Measurements from ENCODE around the gene RAD1.

GRCh38 chr5:34889394-34889793 lies 25.9 kb downstream of the RAD1 start:
- TF ChIP-seq, protein P1, sequence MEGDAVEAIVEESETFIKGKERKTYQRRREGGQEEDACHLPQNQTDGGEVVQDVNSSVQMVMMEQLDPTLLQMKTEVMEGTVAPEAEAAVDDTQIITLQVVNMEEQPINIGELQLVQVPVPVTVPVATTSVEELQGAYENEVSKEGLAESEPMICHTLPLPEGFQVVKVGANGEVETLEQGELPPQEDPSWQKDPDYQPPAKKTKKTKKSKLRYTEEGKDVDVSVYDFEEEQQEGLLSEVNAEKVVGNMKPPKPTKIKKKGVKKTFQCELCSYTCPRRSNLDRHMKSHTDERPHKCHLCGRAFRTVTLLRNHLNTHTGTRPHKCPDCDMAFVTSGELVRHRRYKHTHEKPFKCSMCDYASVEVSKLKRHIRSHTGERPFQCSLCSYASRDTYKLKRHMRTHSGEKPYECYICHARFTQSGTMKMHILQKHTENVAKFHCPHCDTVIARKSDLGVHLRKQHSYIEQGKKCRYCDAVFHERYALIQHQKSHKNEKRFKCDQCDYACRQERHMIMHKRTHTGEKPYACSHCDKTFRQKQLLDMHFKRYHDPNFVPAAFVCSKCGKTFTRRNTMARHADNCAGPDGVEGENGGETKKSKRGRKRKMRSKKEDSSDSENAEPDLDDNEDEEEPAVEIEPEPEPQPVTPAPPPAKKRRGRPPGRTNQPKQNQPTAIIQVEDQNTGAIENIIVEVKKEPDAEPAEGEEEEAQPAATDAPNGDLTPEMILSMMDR (IDR thresholded peaks at IDR 0.05; ENCODE audit: poor library complexity, severe bottlenecking): no peak
- TF ChIP-seq MXI1 (conservative IDR thresholded peaks at IDR 0.05; ENCODE audit: poor library complexity, severe bottlenecking) (no peak), TAF1 (IDR thresholded peaks at IDR 0.05; ENCODE audit: low read depth) (no peak), EP300 (conservative IDR thresholded peaks at IDR 0.05; ENCODE audit: poor library complexity, severe bottlenecking) (no peak), EZH2 (IDR thresholded peaks at IDR 0.05; ENCODE audit: borderline replicate concordance, insufficient read depth, low read length, poor library complexity, severe bottlenecking) (no peak)
